ENCODE results near the gene NDC80.

DNA sequence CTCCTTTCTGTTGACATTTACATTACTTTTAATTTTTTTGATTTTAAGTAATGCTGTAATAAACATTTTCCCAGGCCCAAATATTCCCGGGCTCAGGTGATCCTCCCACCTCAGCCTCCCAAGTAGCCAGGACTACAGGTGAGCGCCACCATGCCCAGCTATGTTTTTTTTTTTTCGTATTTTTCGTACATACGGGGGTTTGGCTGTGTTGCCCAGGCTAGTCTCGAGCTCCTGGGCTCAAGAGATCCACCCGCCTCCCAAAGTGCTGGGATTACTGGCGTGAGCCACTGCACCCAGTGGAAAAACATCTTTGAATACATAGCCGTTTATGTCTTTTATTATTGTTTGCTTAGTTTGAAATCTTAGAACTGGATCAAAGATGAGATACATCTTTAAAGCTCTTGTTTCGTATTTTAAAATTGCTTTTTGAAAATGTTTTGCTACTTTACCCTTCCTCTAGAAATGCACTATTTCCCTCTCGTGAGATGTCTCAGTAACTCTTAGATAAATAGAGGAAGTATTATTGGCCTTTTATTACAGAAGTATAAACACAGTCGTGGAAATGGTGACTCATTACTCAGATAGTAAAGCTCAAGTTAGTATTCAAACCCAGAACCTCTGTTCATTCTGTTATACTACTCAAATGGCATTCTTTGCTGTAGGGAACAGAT, 86.6 kb downstream of the NDC80 start:
- TF ChIP-seq, protein P1, sequence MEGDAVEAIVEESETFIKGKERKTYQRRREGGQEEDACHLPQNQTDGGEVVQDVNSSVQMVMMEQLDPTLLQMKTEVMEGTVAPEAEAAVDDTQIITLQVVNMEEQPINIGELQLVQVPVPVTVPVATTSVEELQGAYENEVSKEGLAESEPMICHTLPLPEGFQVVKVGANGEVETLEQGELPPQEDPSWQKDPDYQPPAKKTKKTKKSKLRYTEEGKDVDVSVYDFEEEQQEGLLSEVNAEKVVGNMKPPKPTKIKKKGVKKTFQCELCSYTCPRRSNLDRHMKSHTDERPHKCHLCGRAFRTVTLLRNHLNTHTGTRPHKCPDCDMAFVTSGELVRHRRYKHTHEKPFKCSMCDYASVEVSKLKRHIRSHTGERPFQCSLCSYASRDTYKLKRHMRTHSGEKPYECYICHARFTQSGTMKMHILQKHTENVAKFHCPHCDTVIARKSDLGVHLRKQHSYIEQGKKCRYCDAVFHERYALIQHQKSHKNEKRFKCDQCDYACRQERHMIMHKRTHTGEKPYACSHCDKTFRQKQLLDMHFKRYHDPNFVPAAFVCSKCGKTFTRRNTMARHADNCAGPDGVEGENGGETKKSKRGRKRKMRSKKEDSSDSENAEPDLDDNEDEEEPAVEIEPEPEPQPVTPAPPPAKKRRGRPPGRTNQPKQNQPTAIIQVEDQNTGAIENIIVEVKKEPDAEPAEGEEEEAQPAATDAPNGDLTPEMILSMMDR (conservative IDR thresholded peaks at IDR 0.05 in 1 of 2, IDR thresholded peaks at IDR 0.05 in 1 of 2; ENCODE audit: extremely low read depth in 1 of 2, insufficient read depth in 1 of 2, low read depth in 1 of 2, low read length in 2 of 2), result no peak
- TF ChIP-seq EZH2 (IDR thresholded peaks at IDR 0.05; ENCODE audit: borderline replicate concordance, low read length), result no peak

Measured in mammary epithelial cell (primary cell).